GM15510 (cell line): Measurements from ENCODE around the gene ABITRAM.

Experiments
- POLR2A ChIP-seq: IDR thresholded peaks from 3 replicates; pipeline ENCODE4 v1.6.1; 2011; ENCODE audit warnings: borderline replicate concordance; ENCODE audit not compliant: insufficient read length; ENCODE audit errors: extremely low read depth

ABITRAM gene

GRCh38 chr9:108934323-108934893 is at the start of gene ABITRAM:
TSS of gene ABITRAM (plus strand) at chr9:108934400. CDS start at chr9:108934487, 87 bp downstream.
- no peak for TF ChIP-seq POLR2A

- no peak for TF ChIP-seq POLR2A
Observed at GRCh38 chr9:108884701-108885100, 49.5 kb upstream of the ABITRAM start.

GRCh38 chr9:108885643-108886348 is 48.4 kb upstream of the ABITRAM start:
- no peak for TF ChIP-seq POLR2A

GRCh38 chr9:108889649-108890067 is 44.5 kb upstream of the ABITRAM start:
- no peak for TF ChIP-seq POLR2A

- no peak for TF ChIP-seq POLR2A
Observed at GRCh38 chr9:108894225-108894997, 39.8 kb upstream of the ABITRAM start.

- no peak for TF ChIP-seq POLR2A
Observed at GRCh38 chr9:108897324-108898096, 36.7 kb upstream of the ABITRAM start.

GRCh38 chr9:108900176-108900575 is 34.0 kb upstream of the ABITRAM start:
- no peak for TF ChIP-seq POLR2A

GRCh38 chr9:108903420-108904103 is 30.6 kb upstream of the ABITRAM start:
- no peak for TF ChIP-seq POLR2A

- no peak for TF ChIP-seq POLR2A
Observed at GRCh38 chr9:108904161-108904560, 30.0 kb upstream of the ABITRAM start.

- TF ChIP-seq POLR2A, result no peak
Observed at GRCh38 chr9:108905494-108905893, 28.7 kb upstream of the ABITRAM start.

GRCh38 chr9:108910402-108910801 is 23.8 kb upstream of the ABITRAM start:
- no peak for TF ChIP-seq POLR2A

GRCh38 chr9:108910914-108911313 is 23.3 kb upstream of the ABITRAM start:
- no peak for TF ChIP-seq POLR2A

- no peak for TF ChIP-seq POLR2A
Observed at GRCh38 chr9:108911820-108912219, 22.4 kb upstream of the ABITRAM start.

GRCh38 chr9:108913391-108913790 is 20.8 kb upstream of the ABITRAM start:
- TF ChIP-seq POLR2A, result no peak
